ENCODE results near the gene TBC1D9. TPM values are rescaled to one million over a fixed set of nuclear protein-coding genes. Genes with fewer than 3 reads are reported as not detected.
"Not testable (repeated sequence)": the region's sequence is repeated elsewhere in the genome, so short reads cannot be mapped to it uniquely, and the experiment has no call there.

TBC1D9 gene
- not detected for total RNA-seq

DNA sequence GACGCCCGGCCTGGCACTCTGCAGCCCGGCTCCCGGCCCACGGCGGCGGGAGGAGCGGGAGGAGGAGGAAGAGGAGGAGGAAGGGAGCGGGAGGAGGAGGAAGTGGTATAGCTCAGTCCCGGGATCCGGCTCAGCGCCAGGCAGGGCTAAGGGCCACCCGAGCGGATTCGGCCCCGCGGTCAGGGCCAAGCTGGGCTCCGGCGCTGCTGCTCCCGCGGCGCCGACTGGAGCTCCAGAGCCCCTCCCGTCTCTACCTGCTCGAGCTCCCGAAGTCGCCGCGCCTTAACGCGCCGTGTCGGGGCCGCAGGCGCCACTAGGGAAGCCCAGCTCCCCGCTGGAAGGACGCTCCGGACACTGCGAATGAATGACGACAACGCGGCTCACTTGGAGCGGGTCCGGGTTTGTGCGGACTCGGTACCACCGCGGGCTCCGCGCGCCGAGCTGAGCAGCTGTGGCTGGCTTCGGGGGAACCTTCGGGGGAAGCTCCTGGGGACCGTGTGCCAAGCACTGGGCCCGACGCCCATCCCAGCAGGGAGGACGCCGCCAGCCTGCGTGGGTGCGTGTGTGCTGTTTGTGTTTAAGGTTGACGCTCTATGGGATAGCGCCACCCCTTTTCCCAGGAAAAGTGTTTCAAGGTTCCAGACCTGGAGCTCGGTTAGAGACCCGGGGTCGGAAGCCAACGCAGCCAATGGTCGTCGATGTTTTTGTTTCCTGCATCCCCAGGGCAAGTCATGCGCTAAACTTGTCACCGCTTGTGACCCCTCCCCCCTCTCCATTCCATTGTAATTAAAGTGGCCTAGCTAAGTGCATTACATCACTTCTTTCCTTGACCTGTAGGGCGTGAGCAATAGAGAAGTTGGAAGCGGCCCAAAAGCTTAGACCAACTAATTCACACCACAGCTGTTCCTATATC is at the start of gene TBC1D9:
Gene TBC1D9, minus strand, starts transcription at position 67 of the 913 bp plus-strand sequence. CDS start 340 bp downstream, outside the sequence.
- no peak within 1 kb of the TSS for H3K27ac Mint-ChIP-seq
- no peaks in the 10 kb centered on the region for H3K36me3 Mint-ChIP-seq (ENCODE audit: insufficient read depth in 2 of 2)
- DNase-seq = peak; percentile 2
- H3K4me1 Mint-ChIP-seq (ENCODE audit: low read depth) = no peaks in the 10 kb centered on the region
- H3K9me3 Mint-ChIP-seq = no peaks in the 10 kb centered on the region
- H3K27me3 Mint-ChIP-seq (ENCODE audit: low read depth) = peaks cover 66% of the 10 kb centered on the region
- peak; percentile 45 to 57 for ATAC-seq (replicated peaks in 1 of 2)
- peak within 1 kb of the TSS; percentile 61 to 73 for H3K4me3 Mint-ChIP-seq

GRCh38 chr4:140805293-140805692 is 49.1 kb upstream of the TBC1D9 start:
- Mint-ChIP-seq H3K4me3 (no peak overlapping the region), H3K4me1 (ENCODE audit: low read depth) (no peaks in the 10 kb centered on the region), H3K27me3 (ENCODE audit: low read depth) (peaks cover 26% of the 10 kb centered on the region), H3K27ac (no peak overlapping the region), H3K36me3 (ENCODE audit: insufficient read depth in 2 of 2) (no peaks in the 10 kb centered on the region), H3K9me3 (peaks cover 3 to 5% of the 10 kb centered on the region in 2 donors)
- DNase-seq = no peak
- ATAC-seq (replicated peaks in 1 of 2) = no peak

- H3K36me3 Mint-ChIP-seq (ENCODE audit: insufficient read depth in 2 of 2) = no peaks in the 10 kb centered on the region
- H3K27me3 Mint-ChIP-seq (ENCODE audit: low read depth) = peaks cover 20% of the 10 kb centered on the region
- H3K4me3 Mint-ChIP-seq = no peak overlapping the region
- H3K9me3 Mint-ChIP-seq = peaks cover 2 to 3% of the 10 kb centered on the region in 2 donors
- ATAC-seq (replicated peaks in 1 of 2) = no peak
- peaks cover 5% of the 10 kb centered on the region for H3K4me1 Mint-ChIP-seq (ENCODE audit: low read depth)
- no peak overlapping the region for H3K27ac Mint-ChIP-seq
- DNase-seq = no peak
Observed at GRCh38 chr4:140802591-140802990, 46.4 kb upstream of the TBC1D9 start.

GRCh38 chr4:140800666-140801065 is 44.5 kb upstream of the TBC1D9 start:
- no peak overlapping the region for H3K27ac Mint-ChIP-seq
- ATAC-seq (replicated peaks in 1 of 2) (no peak), DNase-seq (no peak)
- H3K4me1 Mint-ChIP-seq (ENCODE audit: low read depth) = peaks cover 5% of the 10 kb centered on the region
- H3K27me3 Mint-ChIP-seq (ENCODE audit: low read depth) = peaks cover 4% of the 10 kb centered on the region
- no peaks in the 10 kb centered on the region for H3K36me3 Mint-ChIP-seq (ENCODE audit: insufficient read depth in 2 of 2)
- no peak overlapping the region for H3K4me3 Mint-ChIP-seq
- peaks cover 2 to 3% of the 10 kb centered on the region in 2 donors for H3K9me3 Mint-ChIP-seq

GRCh38 chr4:140799686-140800225 is 43.6 kb upstream of the TBC1D9 start:
- H3K4me3 Mint-ChIP-seq = no peak overlapping the region
- ATAC-seq (replicated peaks in 1 of 2) (no peak), DNase-seq (no peak)
- peaks cover 5% of the 10 kb centered on the region for H3K4me1 Mint-ChIP-seq (ENCODE audit: low read depth)
- no peak overlapping the region for H3K27ac Mint-ChIP-seq
- H3K27me3 Mint-ChIP-seq (ENCODE audit: low read depth) = no peaks in the 10 kb centered on the region
- no peaks in the 10 kb centered on the region for H3K9me3 Mint-ChIP-seq
- no peaks in the 10 kb centered on the region for H3K36me3 Mint-ChIP-seq (ENCODE audit: insufficient read depth in 2 of 2)

- DNase-seq (no peak), ATAC-seq (replicated peaks in 1 of 2) (no peak)
- Mint-ChIP-seq H3K4me3 (no peak overlapping the region), H3K27me3 (ENCODE audit: low read depth) (peaks cover 7% of the 10 kb centered on the region), H3K9me3 (peaks cover 2% of the 10 kb centered on the region in 2 donors), H3K27ac (no peak overlapping the region), H3K36me3 (ENCODE audit: insufficient read depth in 2 of 2) (peaks cover 1 to 2% of the 10 kb centered on the region in 2 donors), H3K4me1 (ENCODE audit: low read depth) (no peaks in the 10 kb centered on the region)
Observed at GRCh38 chr4:140793291-140793690, 37.1 kb upstream of the TBC1D9 start.

- H3K4me3 Mint-ChIP-seq = no peak overlapping the region
- H3K4me1 Mint-ChIP-seq (ENCODE audit: low read depth) = no peaks in the 10 kb centered on the region
- peaks cover 1 to 2% of the 10 kb centered on the region in 2 donors for H3K36me3 Mint-ChIP-seq (ENCODE audit: insufficient read depth in 2 of 2)
- H3K27me3 Mint-ChIP-seq (ENCODE audit: low read depth) = peaks cover 7% of the 10 kb centered on the region
- ATAC-seq (replicated peaks in 1 of 2) (no peak), DNase-seq (no peak)
- H3K27ac Mint-ChIP-seq = no peak overlapping the region
- peaks cover 3 to 5% of the 10 kb centered on the region in 2 donors for H3K9me3 Mint-ChIP-seq
Observed at GRCh38 chr4:140790765-140791164, 34.6 kb upstream of the TBC1D9 start.

- Mint-ChIP-seq H3K4me1 (ENCODE audit: low read depth) (no peaks in the 10 kb centered on the region), H3K9me3 (peaks cover 3 to 5% of the 10 kb centered on the region in 2 donors), H3K36me3 (ENCODE audit: insufficient read depth in 2 of 2) (peaks cover 1 to 2% of the 10 kb centered on the region in 2 donors), H3K27me3 (ENCODE audit: low read depth) (peaks cover 7% of the 10 kb centered on the region), H3K27ac (no peak overlapping the region), H3K4me3 (no peak overlapping the region)
- ATAC-seq (replicated peaks in 1 of 2) (no peak), DNase-seq (no peak)
Observed at GRCh38 chr4:140790171-140790570, 34.0 kb upstream of the TBC1D9 start.

- no peak overlapping the region for H3K4me3 Mint-ChIP-seq
Observed at GRCh38 chr4:140789759-140790158, 33.6 kb upstream of the TBC1D9 start.

GRCh38 chr4:140782787-140783186 is 26.6 kb upstream of the TBC1D9 start:
- not testable (repeated sequence) for DNase-seq; H3K27ac Mint-ChIP-seq; H3K4me3 Mint-ChIP-seq; H3K4me1 Mint-ChIP-seq (ENCODE audit: low read depth); H3K36me3 Mint-ChIP-seq (ENCODE audit: insufficient read depth in 2 of 2); H3K27me3 Mint-ChIP-seq (ENCODE audit: low read depth); H3K9me3 Mint-ChIP-seq; ATAC-seq (replicated peaks in 1 of 2)

More at GRCh38 chr4:140789759-140790158, 33.6 kb upstream of the TBC1D9 start:
- no peak overlapping the region for H3K27ac Mint-ChIP-seq
- peaks cover 7% of the 10 kb centered on the region for H3K27me3 Mint-ChIP-seq (ENCODE audit: low read depth)
- H3K36me3 Mint-ChIP-seq (ENCODE audit: insufficient read depth in 2 of 2) = peaks cover 1 to 2% of the 10 kb centered on the region in 2 donors
- ATAC-seq (replicated peaks in 1 of 2) = no peak
- DNase-seq = no peak
- no peaks in the 10 kb centered on the region for H3K4me1 Mint-ChIP-seq (ENCODE audit: low read depth)
- peaks cover 3 to 5% of the 10 kb centered on the region in 2 donors for H3K9me3 Mint-ChIP-seq

DNA sequence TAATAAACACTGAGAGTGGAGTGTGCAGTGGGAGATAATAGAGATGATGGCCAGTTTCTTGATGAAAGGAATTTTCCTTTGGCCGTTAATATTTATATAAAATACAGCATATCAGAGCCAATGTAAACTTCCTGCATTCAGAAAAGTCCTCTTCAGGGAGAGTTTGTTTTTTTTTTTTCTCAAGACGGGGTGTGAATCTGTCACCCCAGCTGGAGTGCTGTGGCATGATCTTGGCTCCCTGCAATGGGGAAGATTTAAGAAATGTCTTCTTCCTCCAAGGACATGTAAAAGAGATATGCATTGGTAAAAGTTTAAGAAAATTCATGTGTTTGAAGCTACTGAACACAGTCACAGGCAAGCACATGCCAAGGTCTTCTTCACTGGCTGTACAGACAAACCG is 25.4 kb upstream of the TBC1D9 start:
- no peaks in the 10 kb centered on the region for H3K36me3 Mint-ChIP-seq (ENCODE audit: insufficient read depth in 2 of 2)
- no peak for DNase-seq
- H3K4me1 Mint-ChIP-seq (ENCODE audit: low read depth) = no peaks in the 10 kb centered on the region
- no peak overlapping the region for H3K4me3 Mint-ChIP-seq
- H3K27me3 Mint-ChIP-seq (ENCODE audit: low read depth) = no peaks in the 10 kb centered on the region
- no peaks in the 10 kb centered on the region for H3K9me3 Mint-ChIP-seq
- no peak overlapping the region for H3K27ac Mint-ChIP-seq
- no peak for ATAC-seq (replicated peaks in 1 of 2)

DNA sequence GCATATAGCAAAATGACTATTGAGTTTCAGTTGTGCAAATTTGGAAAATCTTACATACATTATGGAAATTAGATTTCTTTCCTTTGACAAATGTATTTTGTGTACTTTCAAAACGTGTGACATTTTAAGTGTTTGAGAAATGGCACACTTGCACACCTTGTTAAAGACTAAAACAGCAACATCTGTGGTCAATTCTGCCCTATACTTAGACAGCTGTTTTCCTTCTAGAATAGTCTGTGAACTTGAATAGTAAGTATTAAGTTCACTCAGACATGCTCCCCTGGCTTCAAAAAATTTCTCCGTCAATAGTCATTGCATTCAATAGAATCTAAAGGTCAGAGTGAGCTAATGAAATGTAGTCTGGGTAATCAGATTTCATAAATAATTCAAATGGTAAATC is 21.7 kb upstream of the TBC1D9 start:
- Mint-ChIP-seq H3K27me3 (ENCODE audit: low read depth) (no peaks in the 10 kb centered on the region), H3K4me3 (no peak overlapping the region), H3K4me1 (ENCODE audit: low read depth) (no peaks in the 10 kb centered on the region), H3K36me3 (ENCODE audit: insufficient read depth in 2 of 2) (no peaks in the 10 kb centered on the region), H3K9me3 (no peaks in the 10 kb centered on the region), H3K27ac (no peak overlapping the region)
- ATAC-seq (replicated peaks in 1 of 2) (no peak), DNase-seq (no peak)

- H3K36me3 Mint-ChIP-seq (ENCODE audit: insufficient read depth in 2 of 2) = no peaks in the 10 kb centered on the region
- H3K27me3 Mint-ChIP-seq (ENCODE audit: low read depth) = no peaks in the 10 kb centered on the region
- H3K9me3 Mint-ChIP-seq = no peaks in the 10 kb centered on the region
- no peak overlapping the region for H3K4me3 Mint-ChIP-seq
- DNase-seq = no peak
- no peak overlapping the region for H3K27ac Mint-ChIP-seq
- ATAC-seq (replicated peaks in 1 of 2) = no peak
- no peaks in the 10 kb centered on the region for H3K4me1 Mint-ChIP-seq (ENCODE audit: low read depth)
Observed at GRCh38 chr4:140777386-140777785, 21.2 kb upstream of the TBC1D9 start.
